ENCODE measurements around the gene RAB11FIP3. TPM values are rescaled to one million over a fixed set of nuclear protein-coding genes. Genes with fewer than 3 reads are reported as not detected.

Gene RAB11FIP3
- total RNA-seq, 1 donor from 2014 or later: 6.3 TPM

- no peak for ATAC-seq
Observed at GRCh38 chr16:555528-556473, 130.4 kb downstream of the RAB11FIP3 start.

GRCh38 chr16:556474-557173 is 131.2 kb downstream of the RAB11FIP3 start:
- no peak for ATAC-seq

- ATAC-seq: no peak
Observed at GRCh38 chr16:557463-558297, 132.2 kb downstream of the RAB11FIP3 start.

- no peak for ATAC-seq
Observed at GRCh38 chr16:558298-559020, 133.0 kb downstream of the RAB11FIP3 start.

- ATAC-seq: no peak
Observed at GRCh38 chr16:559021-559380, 133.6 kb downstream of the RAB11FIP3 start.

- ATAC-seq: no peak
Observed at GRCh38 chr16:559411-560203, 134.2 kb downstream of the RAB11FIP3 start.

- ATAC-seq: no peak
Observed at GRCh38 chr16:560204-560700, 134.8 kb downstream of the RAB11FIP3 start, which contains the start of gene PRR35. TSS of gene PRR35 (plus strand) at chr16:560394. CDS start at chr16:563295, 2,901 bp downstream.

- no peak for ATAC-seq
Observed at GRCh38 chr16:560701-561412, 135.4 kb downstream of the RAB11FIP3 start.

- ATAC-seq: no peak
Observed at GRCh38 chr16:561413-561794, 136.0 kb downstream of the RAB11FIP3 start.

- ATAC-seq: no peak
Observed at GRCh38 chr16:561957-562938, 136.8 kb downstream of the RAB11FIP3 start.

- no peak for ATAC-seq
Observed at GRCh38 chr16:563072-563644, 137.7 kb downstream of the RAB11FIP3 start.

GRCh38 chr16:564690-565418 is 139.4 kb downstream of the RAB11FIP3 start:
- no peak for ATAC-seq

- ATAC-seq: no peak
Observed at GRCh38 chr16:565419-566330, 140.2 kb downstream of the RAB11FIP3 start.

- ATAC-seq: peak; percentile 2
Observed at GRCh38 chr16:566475-567372, 141.3 kb downstream of the RAB11FIP3 start, which contains the start of gene NHLRC4. TSS of gene NHLRC4 (plus strand) at chr16:567005. CDS start at chr16:568048, 1,043 bp downstream.
